ENCODE results near the gene THSD7B. TPM values are rescaled to one million over a fixed set of nuclear protein-coding genes. Genes with fewer than 3 reads are reported as not detected.

THSD7B gene
- total and polyA plus RNA-seq, 2 of the 13 experiments (the other 11 are each of a cell fraction or from before 2014, with no cell fraction given): 0.02 TPM; not detected in 1

DNA sequence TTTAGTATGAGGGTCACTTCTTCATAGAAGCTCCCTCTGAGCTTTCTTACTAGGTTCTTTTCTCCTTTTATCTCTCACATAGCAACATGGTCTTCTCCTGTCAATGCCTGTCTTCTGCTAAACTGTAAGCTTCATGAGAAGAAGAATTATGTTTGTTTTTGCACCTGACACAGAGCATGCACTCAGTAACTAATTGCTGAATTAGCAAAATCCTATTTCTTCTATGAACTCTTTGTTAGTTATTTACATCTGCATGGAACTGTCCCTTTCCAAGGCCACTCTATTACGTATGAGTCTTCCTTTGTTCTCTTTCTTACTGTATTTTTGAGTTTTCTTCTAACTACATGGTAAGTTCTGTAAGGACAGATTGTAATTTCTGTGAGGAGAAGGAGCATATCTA is 63.4 kb downstream of the THSD7B start (continued):
- no peak for TF ChIP-seq FOXO4 (CRISPR knock-in tag; conservative IDR thresholded peaks at IDR 0.05)

GRCh38 chr2:136844546-136844945 is 79.2 kb downstream of the THSD7B start:
- DNase-seq (ENCODE audit: low spot score): no peak
- Histone ChIP-seq H2AFZ (ENCODE audit: low read length) (no peak overlapping the region), H4K20me1 (ENCODE audit: insufficient read depth, low read length) (no peaks in the 10 kb centered on the region), H3K27me3 (ENCODE audit: control insufficient read depth in 1 of 2, insufficient read depth in 2 of 2, low read length in 2 of 2) (no peaks in the 10 kb centered on the region), H3K4me1 (ENCODE audit: insufficient read depth, low read length) (no peaks in the 10 kb centered on the region), H3K4me2 (ENCODE audit: low read depth, low read length) (no peak overlapping the region), H3K9me3 (ENCODE audit: low read length) (no peaks in the 10 kb centered on the region), H3K4me3 (replicated peaks in 1 of 3; ENCODE audit: insufficient read depth in 1 of 3, low read depth in 2 of 3, low read length in 3 of 3) (no peak overlapping the region), H3K36me3 (replicated peaks in 1 of 2; ENCODE audit: control insufficient read depth in 1 of 2, insufficient read depth in 2 of 2, low read length in 2 of 2) (no peaks in the 10 kb centered on the region), H3K9ac (ENCODE audit: insufficient read depth, low read depth, low read length) (no peak overlapping the region), H3K79me2 (ENCODE audit: insufficient read depth, low read length) (no peaks in the 10 kb centered on the region), H3K27ac (ENCODE audit: extremely low read length, insufficient read depth, low read length) (no peak overlapping the region)
- no peak for FAIRE-seq
- 0% methylated on average over 1 of the region's 1 CpG for WGBS (ENCODE audit: low lambda C conversion rate)
- no TSS peak for BruUV-seq (replicated peaks)
- intact Hi-C loops (cut with micrococcal nuclease; ENCODE audit: unreplicated experiment) (no loop called here), in situ Hi-C loops (cut with HindIII; ENCODE audit: extremely low pct_ligation_motif_present, low pct_unique_long_range_greater_than_20kb) (no loop called here)
- ATAC-seq: no peak
- TF ChIP-seq ZNF746 (CRISPR knock-in tag; IDR thresholded peaks at IDR 0.05) (no peak), JARID2 (CRISPR knock-in tag; IDR thresholded peaks at IDR 0.05; ENCODE audit: insufficient replicate concordance) (no peak), KDM5A (IDR thresholded peaks at IDR 0.05; ENCODE audit: borderline replicate concordance, low read length) (no peak), RELA (CRISPR knock-in tag; IDR thresholded peaks at IDR 0.05) (no peak), ZNF878 (CRISPR knock-in tag; IDR thresholded peaks at IDR 0.05) (no peak), ZNF839 (CRISPR knock-in tag; IDR thresholded peaks at IDR 0.05; ENCODE audit: borderline replicate concordance) (no peak), ZNF451 (CRISPR knock-in tag; IDR thresholded peaks at IDR 0.05) (no peak)
- TF ChIP-seq, protein P1, sequence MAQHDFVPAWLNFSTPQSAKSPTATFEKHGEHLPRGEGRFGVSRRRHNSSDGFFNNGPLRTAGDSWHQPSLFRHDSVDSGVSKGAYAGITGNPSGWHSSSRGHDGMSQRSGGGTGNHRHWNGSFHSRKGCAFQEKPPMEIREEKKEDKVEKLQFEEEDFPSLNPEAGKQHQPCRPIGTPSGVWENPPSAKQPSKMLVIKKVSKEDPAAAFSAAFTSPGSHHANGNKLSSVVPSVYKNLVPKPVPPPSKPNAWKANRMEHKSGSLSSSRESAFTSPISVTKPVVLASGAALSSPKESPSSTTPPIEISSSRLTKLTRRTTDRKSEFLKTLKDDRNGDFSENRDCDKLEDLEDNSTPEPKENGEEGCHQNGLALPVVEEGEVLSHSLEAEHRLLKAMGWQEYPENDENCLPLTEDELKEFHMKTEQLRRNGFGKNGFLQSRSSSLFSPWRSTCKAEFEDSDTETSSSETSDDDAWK (CRISPR knock-in tag; IDR thresholded peaks at IDR 0.05): no peak
- POLR2A ChIA-PET: no interaction called here
- CTCF ChIA-PET (ENCODE audit: low intra/inter-chr PET ratio, low total read pairs): no interaction called here

All from HepG2 (cell line).